ENCODE results near the gene AKT1. TPM values are rescaled to one million over a fixed set of nuclear protein-coding genes. Genes with fewer than 3 reads are reported as not detected.
"Not testable (repeated sequence)": the region's sequence is repeated elsewhere in the genome, so short reads cannot be mapped to it uniquely, and the experiment has no call there.

AKT1 gene
- polyA plus RNA-seq, 3 donors from 2014 or later, result 14.8 to 23.3 (median 21.3) TPM

DNA sequence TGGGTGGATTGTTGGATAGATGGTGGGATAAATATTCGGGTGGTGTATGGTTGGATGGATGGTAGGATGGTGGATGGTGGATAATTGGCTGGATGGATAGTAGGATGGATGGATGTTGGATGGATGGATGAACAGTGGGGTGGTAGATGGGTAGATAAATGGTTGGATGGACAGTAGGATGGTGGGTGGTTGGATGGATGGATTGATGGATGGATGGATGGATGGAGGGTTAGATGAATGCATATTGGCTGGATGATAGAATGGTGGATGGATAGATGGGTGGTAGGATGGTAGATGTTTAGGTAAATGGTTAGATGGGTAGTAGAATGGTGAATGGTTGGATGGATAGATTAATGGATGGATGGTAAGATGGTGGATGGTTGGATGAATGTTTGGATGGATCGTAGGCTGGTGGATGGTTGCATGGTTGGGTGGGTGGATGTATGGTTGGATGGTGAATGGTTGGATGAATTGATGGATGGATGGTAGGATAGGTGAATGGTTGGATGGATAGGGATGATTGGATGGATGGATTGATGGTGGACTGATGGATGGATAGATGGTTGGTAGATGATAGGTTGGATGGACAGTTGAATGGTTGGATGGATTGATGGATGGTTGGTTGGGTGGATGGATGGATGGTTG, 28.9 kb upstream of the AKT1 start:
- Mint-ChIP-seq H3K36me3 (peaks cover 0 to 3% (median 0%) of the 10 kb centered on the region in 3 donors), H3K27me3 (ENCODE audit: low read depth in 3 of 3) (peaks cover 10 to 14% (median 11%) of the 10 kb centered on the region in 3 donors), H3K9me3 (no peaks in the 10 kb centered on the region), H3K27ac (peak overlapping the region in 3 of 6 donors; percentile 29 to 70 (median 31)), H3K4me1 (peaks cover 23 to 25% of the 10 kb centered on the region in 2 donors), H3K4me3 (peak overlapping the region; percentile 62 to 85 (median 82))
- no peak for DNase-seq

DNA sequence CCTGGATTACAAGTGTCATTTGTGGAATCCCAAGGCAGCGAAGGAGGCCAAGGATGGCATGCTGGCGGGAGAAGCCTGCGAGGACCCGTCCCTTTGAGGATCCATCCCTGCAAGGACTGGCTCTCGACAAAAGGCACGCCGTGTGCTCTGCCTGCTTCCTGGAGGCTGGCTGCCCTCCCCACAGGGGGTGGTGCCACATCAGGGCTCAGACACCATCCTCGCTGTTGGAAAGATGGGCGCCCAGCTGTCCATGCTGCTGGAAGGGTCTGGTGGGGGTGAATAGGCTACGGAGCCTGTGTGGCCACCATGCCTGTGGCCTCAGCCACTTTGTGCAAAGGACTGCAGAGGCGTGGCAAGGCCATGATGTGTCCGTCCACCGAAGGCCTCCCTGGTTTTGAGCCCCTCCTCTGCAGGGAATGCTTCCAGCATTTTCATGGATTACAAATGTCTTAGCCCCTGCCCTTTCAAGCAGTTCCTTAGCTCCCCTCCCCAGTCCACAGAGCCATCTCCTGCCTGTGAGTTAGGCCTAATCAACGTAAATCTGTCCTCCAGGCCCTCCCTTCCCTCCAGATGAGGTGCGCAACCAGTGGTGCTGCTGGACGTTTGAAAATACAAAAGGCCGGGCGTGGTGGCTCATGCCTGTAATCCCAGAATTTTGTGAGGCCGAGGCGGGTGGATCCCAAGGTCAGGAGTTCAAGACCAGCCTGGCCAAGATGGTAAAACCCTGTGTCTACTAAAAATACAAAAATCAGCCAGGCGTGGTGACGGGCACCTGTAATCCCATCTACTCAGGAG, 27.5 kb upstream of the AKT1 start:
- peaks cover 23 to 25% of the 10 kb centered on the region in 2 donors for H3K4me1 Mint-ChIP-seq
- H3K9me3 Mint-ChIP-seq, result no peaks in the 10 kb centered on the region
- H3K27me3 Mint-ChIP-seq (ENCODE audit: low read depth in 3 of 3), result peaks cover 10 to 14% (median 11%) of the 10 kb centered on the region in 3 donors
- DNase-seq, result no peak
- H3K27ac Mint-ChIP-seq, result no peak overlapping the region
- H3K36me3 Mint-ChIP-seq, result peaks cover 0 to 3% (median 0%) of the 10 kb centered on the region in 3 donors
- H3K4me3 Mint-ChIP-seq, result no peak overlapping the region

DNA sequence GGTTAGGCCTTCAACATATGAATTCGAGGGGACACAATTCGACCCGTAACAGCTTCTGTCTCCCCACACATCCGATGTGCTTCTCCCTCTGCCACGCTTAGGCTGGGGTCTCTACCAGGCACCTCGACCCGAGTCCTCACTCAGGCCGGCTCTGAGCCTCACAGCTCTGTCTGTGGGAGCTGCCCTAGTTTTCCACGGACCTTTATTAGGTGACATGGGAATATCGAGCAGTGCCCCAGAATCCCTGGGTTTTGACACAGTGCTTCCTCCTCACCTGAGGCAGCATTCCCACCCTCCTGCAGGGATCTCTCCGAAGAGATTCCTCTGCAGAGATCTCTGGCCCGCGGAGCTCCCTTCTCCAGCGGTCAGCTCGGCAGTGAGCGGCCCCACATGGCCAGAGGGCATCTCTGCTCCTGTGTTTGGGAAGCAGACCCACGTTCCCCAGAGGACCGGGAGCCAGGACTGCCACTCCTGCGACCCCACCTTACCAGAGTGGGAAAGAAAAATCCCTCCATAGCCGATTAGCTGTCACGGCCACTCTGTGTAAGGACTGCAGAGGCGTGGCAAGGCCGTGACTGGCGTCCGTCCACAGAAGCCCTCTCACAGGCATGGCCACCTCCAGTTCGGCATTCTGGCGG, 26.5 kb upstream of the AKT1 start:
- Mint-ChIP-seq H3K27me3 (ENCODE audit: low read depth in 3 of 3) (peaks cover 8 to 14% (median 11%) of the 10 kb centered on the region in 3 donors), H3K4me1 (peaks cover 18 to 21% of the 10 kb centered on the region in 2 donors), H3K36me3 (peaks cover 0 to 3% (median 0%) of the 10 kb centered on the region in 3 donors), H3K9me3 (no peaks in the 10 kb centered on the region), H3K27ac (no peak overlapping the region), H3K4me3 (no peak overlapping the region)
- DNase-seq, result no peak

DNA sequence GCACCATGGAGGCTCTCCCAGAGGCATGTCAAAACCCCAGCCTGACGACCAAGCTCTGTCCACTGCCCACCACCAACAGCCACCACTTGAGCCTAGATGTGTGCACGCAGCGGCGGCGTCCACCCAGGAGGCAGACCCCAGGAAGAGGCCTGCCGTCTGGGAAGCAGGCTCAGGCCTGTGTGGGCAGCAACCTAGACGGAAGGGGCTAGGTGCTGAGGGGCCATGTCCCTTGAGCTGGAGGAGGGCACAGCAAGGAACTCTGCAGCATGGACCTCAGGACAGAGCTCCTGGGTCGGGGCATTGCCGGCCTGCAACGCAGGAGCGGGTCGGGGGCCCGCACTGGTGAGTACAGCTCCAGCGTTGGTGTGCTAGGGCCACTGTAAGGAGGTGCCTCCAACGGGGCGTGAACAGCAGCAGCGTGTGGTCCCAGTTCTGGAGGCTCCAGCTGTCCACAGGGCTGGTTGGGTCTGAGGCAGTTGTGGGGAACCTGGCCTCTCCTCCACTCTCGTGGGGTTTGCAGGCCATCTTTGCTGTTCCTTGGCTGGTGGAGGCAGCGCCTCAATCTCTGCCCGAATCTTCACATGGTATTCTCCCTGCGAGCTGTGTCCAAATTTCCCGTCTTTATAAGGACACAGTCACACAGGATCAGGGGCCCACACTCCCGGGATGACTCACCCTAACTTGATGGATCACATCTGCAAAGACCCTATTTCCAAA, 25.8 kb upstream of the AKT1 start:
- no peak for DNase-seq
- H3K27me3 Mint-ChIP-seq (ENCODE audit: low read depth in 3 of 3), result peaks cover 6 to 14% (median 11%) of the 10 kb centered on the region in 3 donors
- no peak overlapping the region for H3K4me3 Mint-ChIP-seq
- H3K27ac Mint-ChIP-seq, result no peak overlapping the region
- no peaks in the 10 kb centered on the region for H3K9me3 Mint-ChIP-seq
- H3K36me3 Mint-ChIP-seq, result peaks cover 0 to 3% (median 0%) of the 10 kb centered on the region in 3 donors
- H3K4me1 Mint-ChIP-seq, result peaks cover 21 to 25% of the 10 kb centered on the region in 2 donors

DNA sequence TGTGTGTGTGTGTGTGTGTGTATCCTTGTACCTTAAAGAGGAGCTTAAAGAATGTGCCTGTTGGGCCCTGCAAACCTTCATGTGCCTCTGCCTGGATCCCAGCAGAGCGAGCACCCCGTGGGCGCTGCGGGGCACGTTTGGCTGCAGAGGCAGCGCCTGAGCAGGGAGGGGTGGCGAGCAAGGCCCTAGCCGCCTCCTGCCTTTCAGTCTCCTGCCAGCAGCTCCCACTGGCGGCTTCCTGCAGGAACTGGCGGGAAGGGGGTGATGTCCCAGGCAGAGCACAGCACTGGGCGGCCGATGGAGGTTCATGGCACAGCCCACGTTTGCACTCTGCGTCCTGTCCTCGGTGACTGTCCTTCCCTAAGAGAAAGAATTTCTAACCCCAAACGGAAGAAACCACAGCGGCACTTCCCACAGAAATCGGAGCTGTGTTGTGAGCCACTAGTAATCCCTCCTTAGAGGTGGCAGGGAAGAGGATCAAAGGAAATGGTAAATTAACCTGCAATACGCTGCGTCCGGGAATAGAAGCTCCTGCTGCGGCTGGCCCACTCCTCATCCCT, 25.2 kb upstream of the AKT1 start:
- H3K9me3 Mint-ChIP-seq, result no peaks in the 10 kb centered on the region
- no peak overlapping the region for H3K27ac Mint-ChIP-seq
- H3K36me3 Mint-ChIP-seq, result peaks cover 0 to 3% (median 0%) of the 10 kb centered on the region in 3 donors
- peaks cover 17 to 23% of the 10 kb centered on the region in 2 donors for H3K4me1 Mint-ChIP-seq
- H3K27me3 Mint-ChIP-seq (ENCODE audit: low read depth in 3 of 3), result peaks cover 6 to 14% (median 9%) of the 10 kb centered on the region in 3 donors
- DNase-seq, result no peak
- no peak overlapping the region for H3K4me3 Mint-ChIP-seq

DNA sequence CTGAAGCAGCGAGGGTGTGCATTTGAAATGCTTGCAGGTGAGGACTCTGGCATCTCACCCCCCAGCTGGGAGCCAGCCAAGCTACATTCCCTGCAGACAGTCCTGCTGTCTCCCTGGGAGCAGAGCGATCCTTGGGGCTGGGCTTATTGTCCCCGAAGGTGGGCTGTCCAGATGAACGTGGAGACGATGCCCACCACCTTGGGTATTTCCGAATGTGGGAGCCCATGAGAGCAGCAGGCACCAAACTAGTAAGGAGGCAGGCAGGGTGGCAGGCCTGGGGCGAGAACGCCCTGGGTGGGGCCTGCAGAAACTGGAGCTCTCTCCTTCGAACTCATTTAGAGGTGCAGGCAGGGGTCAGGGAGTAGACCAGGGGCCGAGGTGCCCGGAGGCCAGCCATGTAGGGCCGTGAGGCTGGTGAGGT, 23.8 kb upstream of the AKT1 start:
- no peak overlapping the region for H3K4me3 Mint-ChIP-seq
- H3K27ac Mint-ChIP-seq, result peak overlapping the region in 1 of 6 donors; percentile 40
- peaks cover 0 to under 1% (median 0%) of the 10 kb centered on the region in 3 donors for H3K36me3 Mint-ChIP-seq
- H3K9me3 Mint-ChIP-seq, result no peaks in the 10 kb centered on the region
- H3K4me1 Mint-ChIP-seq, result peaks cover 12% of the 10 kb centered on the region in 2 donors
- H3K27me3 Mint-ChIP-seq (ENCODE audit: low read depth in 3 of 3), result peaks cover 0 to 2% (median 2%) of the 10 kb centered on the region in 3 donors
- DNase-seq, result no peak

DNA sequence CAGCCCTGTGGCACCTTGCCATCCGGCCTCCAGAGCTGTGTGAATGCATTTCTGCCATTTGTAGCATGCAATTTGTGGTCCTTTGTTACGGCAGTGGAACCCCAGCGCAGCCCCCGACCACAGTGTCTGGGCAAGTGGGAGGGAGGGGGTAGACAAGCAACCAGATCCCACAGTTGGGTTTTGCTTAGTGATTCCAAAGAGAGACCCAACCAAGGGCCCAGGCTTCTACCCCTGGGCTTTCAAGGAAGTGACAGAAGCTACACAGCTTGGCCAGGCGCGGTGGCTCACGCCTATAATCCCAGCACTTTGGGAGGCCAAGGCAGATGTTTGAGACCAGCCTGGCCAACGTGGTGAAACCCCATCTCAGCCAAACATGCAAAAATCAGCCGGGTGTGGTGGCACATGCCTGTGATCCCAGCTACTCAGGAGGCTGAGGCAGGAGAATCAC, 23.2 kb upstream of the AKT1 start:
- H3K36me3 Mint-ChIP-seq, result no peaks in the 10 kb centered on the region
- peaks cover 0 to 2% (median 2%) of the 10 kb centered on the region in 3 donors for H3K27me3 Mint-ChIP-seq (ENCODE audit: low read depth in 3 of 3)
- DNase-seq, result no peak
- no peaks in the 10 kb centered on the region for H3K9me3 Mint-ChIP-seq
- H3K4me1 Mint-ChIP-seq, result peaks cover 16 to 17% of the 10 kb centered on the region in 2 donors
- no peak overlapping the region for H3K27ac Mint-ChIP-seq
- no peak overlapping the region for H3K4me3 Mint-ChIP-seq

DNA sequence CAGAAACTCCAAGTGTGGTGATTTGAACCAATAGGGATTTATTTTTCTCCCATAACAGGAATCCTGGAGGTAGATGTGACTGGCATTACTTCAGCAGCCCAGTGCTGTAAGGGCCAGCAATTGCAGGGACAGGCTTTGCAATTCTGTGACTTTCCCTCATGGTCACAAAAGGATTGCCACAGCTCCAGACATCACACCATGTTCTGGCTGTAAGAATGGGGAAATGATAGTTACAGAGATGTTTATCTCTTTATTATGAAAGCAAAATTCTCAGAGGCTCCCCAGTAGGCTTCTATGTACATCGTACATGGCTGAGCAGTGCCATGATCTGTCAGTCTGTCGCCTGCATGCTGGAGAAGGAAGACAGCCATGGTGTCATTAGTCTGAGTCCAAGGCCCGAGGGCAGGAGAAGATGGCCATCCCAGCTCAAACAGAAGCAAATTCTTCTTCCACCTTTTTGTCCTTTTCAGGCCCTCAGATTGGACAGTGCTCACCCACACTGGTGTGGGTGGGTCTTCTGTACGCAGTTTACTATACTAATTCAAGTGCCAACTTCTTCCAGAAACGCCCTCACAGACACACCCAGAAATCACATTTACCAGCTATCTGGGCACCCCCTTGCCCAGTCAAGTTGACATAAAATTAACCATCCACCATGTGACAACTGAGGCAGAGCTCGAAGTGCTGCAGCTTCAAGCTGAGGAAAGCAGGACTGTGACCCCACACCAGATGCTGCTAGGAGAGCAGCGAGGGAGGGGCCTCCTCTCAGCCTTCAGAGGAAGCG, 22.6 kb upstream of the AKT1 start:
- no peak overlapping the region for H3K4me3 Mint-ChIP-seq
- H3K4me1 Mint-ChIP-seq, result peaks cover 21% of the 10 kb centered on the region in 2 donors
- no peaks in the 10 kb centered on the region for H3K36me3 Mint-ChIP-seq
- DNase-seq, result no peak
- H3K27ac Mint-ChIP-seq, result peak overlapping the region in 1 of 6 donors; percentile 68
- no peaks in the 10 kb centered on the region for H3K9me3 Mint-ChIP-seq
- peaks cover 0 to 2% (median 2%) of the 10 kb centered on the region in 3 donors for H3K27me3 Mint-ChIP-seq (ENCODE audit: low read depth in 3 of 3)

DNA sequence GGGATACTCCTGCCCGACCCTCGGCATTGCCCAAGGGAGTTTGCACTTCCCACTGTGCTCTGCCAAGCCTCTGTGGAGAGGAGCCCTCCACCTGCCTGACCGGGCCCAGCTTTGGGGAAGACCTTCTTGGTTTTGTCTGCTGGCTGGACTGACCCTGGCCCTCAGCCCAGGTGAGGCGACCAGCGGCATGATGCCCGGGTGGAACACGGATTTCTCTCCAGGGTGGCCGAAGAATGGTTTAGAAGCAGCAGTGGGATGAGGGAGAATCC, 21.0 kb upstream of the AKT1 start:
- Mint-ChIP-seq H3K4me3 (peak overlapping the region; percentile 87 to 95 (median 88)), H3K36me3 (no peaks in the 10 kb centered on the region), H3K4me1 (peaks cover 21% of the 10 kb centered on the region in 2 donors)

DNA sequence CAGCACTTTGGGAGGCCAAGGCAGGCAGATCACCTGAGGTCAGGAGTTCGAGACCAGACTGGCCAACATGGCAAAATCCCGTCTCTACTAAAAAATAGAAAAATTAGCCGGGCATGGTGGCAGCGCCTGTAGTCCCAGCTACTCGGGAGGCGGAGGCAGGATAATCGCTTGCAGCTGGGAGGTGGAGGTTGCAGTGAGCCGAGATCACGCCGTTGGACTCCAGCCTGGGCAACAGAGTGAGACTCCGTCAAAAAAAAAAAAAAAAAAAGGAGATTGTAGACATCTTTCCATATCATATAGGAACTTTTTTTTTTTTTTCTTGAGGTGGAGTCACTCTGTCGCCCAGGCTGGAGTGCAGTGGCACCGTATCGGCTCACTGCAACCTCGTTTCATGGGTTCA, 19.2 kb upstream of the AKT1 start:
- not testable (repeated sequence) for DNase-seq; H3K9me3 Mint-ChIP-seq; H3K27me3 Mint-ChIP-seq (ENCODE audit: low read depth in 3 of 3); H3K36me3 Mint-ChIP-seq
- peak overlapping the region; percentile 55 to 97 (median 92) for H3K27ac Mint-ChIP-seq
- H3K4me3 Mint-ChIP-seq, result peak overlapping the region; percentile 87 to 95 (median 88)
- peaks cover 21% of the 10 kb centered on the region in 2 donors for H3K4me1 Mint-ChIP-seq

More for the DNA sequence above, 21.0 kb upstream of the AKT1 start:
- Mint-ChIP-seq H3K27ac (peak overlapping the region; percentile 89 to 97 (median 94)), H3K9me3 (no peaks in the 10 kb centered on the region), H3K27me3 (ENCODE audit: low read depth in 3 of 3) (peaks cover 0 to 2% (median 2%) of the 10 kb centered on the region in 3 donors)
- DNase-seq, result no peak

DNA sequence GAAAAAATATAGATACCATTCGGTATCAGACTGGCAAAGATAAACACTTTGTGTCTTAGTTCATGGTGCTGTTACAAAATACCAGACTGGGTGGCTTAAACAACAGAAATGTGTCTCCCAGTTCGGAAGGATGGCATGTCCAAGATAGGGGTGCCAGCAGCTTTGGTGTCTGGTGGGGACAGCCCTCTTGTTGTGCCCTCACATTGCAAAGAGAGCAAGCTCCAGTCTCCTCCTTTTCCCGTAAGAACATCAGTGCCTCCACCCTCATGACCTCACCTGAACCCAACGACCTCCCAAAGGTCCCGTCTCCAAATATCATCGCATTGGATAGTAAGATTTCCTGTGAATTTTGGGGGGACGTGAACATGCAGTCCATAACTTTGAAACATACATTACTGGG, 17.7 kb upstream of the AKT1 start:
- Mint-ChIP-seq H3K36me3 (no peaks in the 10 kb centered on the region), H3K27me3 (ENCODE audit: low read depth in 3 of 3) (peaks cover 0 to 4% (median 0%) of the 10 kb centered on the region in 3 donors), H3K4me3 (peak overlapping the region in 2 of 5 donors; percentile 74 to 88), H3K27ac (peak overlapping the region in 4 of 6 donors; percentile 6 to 89 (median 62)), H3K4me1 (peaks cover 21% of the 10 kb centered on the region in 2 donors), H3K9me3 (no peaks in the 10 kb centered on the region)
- DNase-seq, result no peak

DNA sequence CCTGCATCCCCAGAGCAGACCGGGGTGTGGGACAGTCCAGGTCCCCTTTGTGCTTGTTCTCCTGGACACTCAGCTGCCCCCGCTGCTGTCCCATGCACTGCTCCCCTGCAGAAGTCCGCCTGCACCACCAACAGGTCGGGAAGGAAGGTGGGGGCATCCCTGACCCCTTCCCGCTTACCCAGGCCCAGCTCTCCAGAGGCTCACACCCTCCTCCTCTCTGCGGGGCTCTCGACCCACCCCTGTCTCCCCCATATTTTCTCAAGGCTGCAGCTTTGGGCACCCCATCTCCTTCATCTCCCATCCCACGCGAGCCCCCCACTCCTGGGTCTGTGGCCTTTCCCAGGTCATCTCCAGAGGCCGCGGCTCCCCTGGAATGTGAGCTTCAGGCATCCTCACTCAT, 14.8 kb upstream of the AKT1 start:
- peaks cover 14 to 16% of the 10 kb centered on the region in 2 donors for H3K4me1 Mint-ChIP-seq

More for the DNA sequence above, 14.8 kb upstream of the AKT1 start:
- DNase-seq, result no peak
- Mint-ChIP-seq H3K9me3 (no peaks in the 10 kb centered on the region), H3K36me3 (no peaks in the 10 kb centered on the region), H3K4me3 (no peak overlapping the region), H3K27me3 (ENCODE audit: low read depth in 3 of 3) (peaks cover 0 to 5% (median 0%) of the 10 kb centered on the region in 3 donors), H3K27ac (no peak overlapping the region)

Measured in immature natural killer cell (primary cell).